Gastrocnemius medialis (tissue), 4 donors: Measurements from ENCODE around the gene AMDHD1.

ENCODE experiments used
- CTCF ChIP-seq, 5 experiments: fragments of 450-650 bp in 3 of 5; fragments of 200-600 bp in 2 of 5; sonication (generic) in 2 of 5; IDR thresholded peaks in 4 of 5; conservative IDR thresholded peaks in 1 of 5; 1 replicate in 4 of 5; 2 replicates in 1 of 5; pipeline ENCODE4 v1.5.1; 2016 to 2019; ENCODE audit warnings: antibody characterized with exemption in 5 of 5, mild to moderate bottlenecking in 3 of 5, moderate library complexity in 3 of 5
- POLR2A ChIP-seq, 2 donors: fragments of 450-650 bp; IDR thresholded peaks; one replicate each; pipeline ENCODE4 v1.6.1; 2017; ENCODE audit warnings: antibody characterized with exemption in 2 of 2, mild to moderate bottlenecking in 2 of 2, moderate library complexity in 2 of 2

- TF ChIP-seq CTCF (IDR thresholded peaks at IDR 0.05 in 4 of 5, conservative IDR thresholded peaks at IDR 0.05 in 1 of 5) (no peak), POLR2A (IDR thresholded peaks at IDR 0.05) (no peak)
Observed at GRCh38 chr12:95896846-95897245, 46.3 kb upstream of the AMDHD1 start.
